Activated CD4-positive, alpha-beta T cell treated with anti-CD3 and anti-CD28 coated beads, Interleukin-2, amount 10 ng/mL, durations not matched to agents 7 days and 5 days (primary cell): ENCODE results near the gene CRABP1. TPM values are rescaled to one million over a fixed set of nuclear protein-coding genes. Genes with fewer than 3 reads are reported as not detected.

ENCODE experiments used
- CTCF ChIA-PET: fragments of 350-600 bp; sonication (Branson Sonifier 250); formaldehyde crosslinking; loops from one replicate; lab custom pipeline; 2021; ENCODE audit warnings: antibody characterized with exemption; lab: Charles Lee
- POLR2A ChIA-PET: fragments of 350-600 bp; sonication (Branson Sonifier 250); formaldehyde crosslinking; loops from one replicate; lab custom pipeline; 2021; ENCODE audit warnings: antibody characterized with exemption; lab: Charles Lee
- DNase-seq: peaks from one replicate; pipeline ENCODE4 v3.0.0-alpha.2; 2020
- H3K27ac Mint-ChIP-seq: one replicate; pipeline ENCODE4 v1.8.0; 2021; ENCODE audit warnings: mild to moderate bottlenecking, moderate library complexity, mixed read lengths
- H3K27me3 Mint-ChIP-seq: one replicate; pipeline ENCODE4 v1.8.0; 2021; ENCODE audit warnings: mixed read lengths
- H3K36me3 Mint-ChIP-seq: one replicate; pipeline ENCODE4 v1.8.0; 2021; ENCODE audit warnings: low read depth, mixed read lengths
- H3K4me1 Mint-ChIP-seq: one replicate; pipeline ENCODE4 v1.8.0; 2021; ENCODE audit warnings: mixed read lengths
- H3K4me3 Mint-ChIP-seq: one replicate; pipeline ENCODE4 v1.8.0; 2021; ENCODE audit warnings: mild to moderate bottlenecking, moderate library complexity, mixed read lengths
- H3K9me3 Mint-ChIP-seq: one replicate; pipeline ENCODE4 v1.8.0; 2021; ENCODE audit warnings: mixed read lengths
- total RNA-seq, 2 experiments: library from RNA; stranded (reverse); gene quantifications; one replicate each; pipeline ENCODE4 v1.2.3, GENCODE V29; 2021

CRABP1 gene
- total RNA-seq, 2 experiments from 2014 or later, result not detected

DNA sequence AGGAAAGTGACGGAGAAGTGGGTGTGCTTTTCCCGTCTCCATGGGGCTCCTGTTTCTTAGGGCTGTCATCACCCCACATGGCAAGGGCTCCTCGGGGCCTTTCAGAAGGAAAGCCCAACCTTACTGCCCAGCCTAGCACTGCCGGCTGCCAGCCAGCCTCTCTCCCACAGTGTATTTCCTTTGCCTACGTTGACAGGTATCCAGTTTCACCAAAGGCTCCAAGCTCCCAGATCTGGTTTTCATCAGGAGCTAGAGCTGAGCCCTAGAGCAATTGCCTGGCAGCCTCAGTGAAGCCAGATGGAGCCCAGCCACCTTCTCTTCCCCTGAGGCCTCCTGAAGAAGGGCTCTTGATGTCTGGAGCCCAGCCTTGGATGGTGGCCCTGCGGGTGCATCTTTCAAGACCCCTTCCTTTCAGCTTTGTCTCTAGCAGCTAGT, 20.2 kb downstream of the CRABP1 start:
- Mint-ChIP-seq H3K27ac (no peak overlapping the region), H3K4me1 (no peaks in the 10 kb centered on the region), H3K4me3 (no peak overlapping the region), H3K27me3 (peaks cover 11% of the 10 kb centered on the region), H3K36me3 (no peaks in the 10 kb centered on the region), H3K9me3 (no peaks in the 10 kb centered on the region)
- no peak for DNase-seq
- ChIA-PET POLR2A (no interaction called here), CTCF (no interaction called here)

- Mint-ChIP-seq H3K4me3 (no peak overlapping the region), H3K36me3 (no peaks in the 10 kb centered on the region), H3K4me1 (peaks cover 3% of the 10 kb centered on the region), H3K27me3 (peaks cover 11% of the 10 kb centered on the region), H3K27ac (no peak overlapping the region), H3K9me3 (no peaks in the 10 kb centered on the region)
- DNase-seq, result no peak
- ChIA-PET POLR2A (no interaction called here), CTCF (no interaction called here)
Observed at GRCh38 chr15:78360958-78361718, 21.0 kb downstream of the CRABP1 start.

GRCh38 chr15:78361771-78362506, 21.8 kb downstream of the CRABP1 start:
- CTCF ChIA-PET, result no interaction called here
- H3K27me3 Mint-ChIP-seq, result peaks cover 11% of the 10 kb centered on the region
- no peak for DNase-seq
- no peaks in the 10 kb centered on the region for H3K9me3 Mint-ChIP-seq
- POLR2A ChIA-PET, result no interaction called here
- no peak overlapping the region for H3K4me3 Mint-ChIP-seq
- H3K36me3 Mint-ChIP-seq, result no peaks in the 10 kb centered on the region
- H3K4me1 Mint-ChIP-seq, result peaks cover 5% of the 10 kb centered on the region
- no peak overlapping the region for H3K27ac Mint-ChIP-seq

GRCh38 chr15:78362716-78363380, 22.7 kb downstream of the CRABP1 start:
- Mint-ChIP-seq H3K27ac (no peak overlapping the region), H3K4me3 (no peak overlapping the region), H3K9me3 (no peaks in the 10 kb centered on the region), H3K36me3 (no peaks in the 10 kb centered on the region), H3K27me3 (peaks cover 10% of the 10 kb centered on the region), H3K4me1 (peaks cover 5% of the 10 kb centered on the region)
- DNase-seq, result no peak
- POLR2A ChIA-PET, result no interaction called here
- CTCF ChIA-PET, result no interaction called here

GRCh38 chr15:78363381-78363734, 23.2 kb downstream of the CRABP1 start:
- peaks cover 5% of the 10 kb centered on the region for H3K4me1 Mint-ChIP-seq
- H3K27ac Mint-ChIP-seq, result no peak overlapping the region
- no peaks in the 10 kb centered on the region for H3K36me3 Mint-ChIP-seq
- POLR2A ChIA-PET, result no interaction called here
- no peak for DNase-seq
- H3K27me3 Mint-ChIP-seq, result peaks cover 6% of the 10 kb centered on the region
- H3K4me3 Mint-ChIP-seq, result no peak overlapping the region
- no peaks in the 10 kb centered on the region for H3K9me3 Mint-ChIP-seq
- CTCF ChIA-PET, result no interaction called here

DNA sequence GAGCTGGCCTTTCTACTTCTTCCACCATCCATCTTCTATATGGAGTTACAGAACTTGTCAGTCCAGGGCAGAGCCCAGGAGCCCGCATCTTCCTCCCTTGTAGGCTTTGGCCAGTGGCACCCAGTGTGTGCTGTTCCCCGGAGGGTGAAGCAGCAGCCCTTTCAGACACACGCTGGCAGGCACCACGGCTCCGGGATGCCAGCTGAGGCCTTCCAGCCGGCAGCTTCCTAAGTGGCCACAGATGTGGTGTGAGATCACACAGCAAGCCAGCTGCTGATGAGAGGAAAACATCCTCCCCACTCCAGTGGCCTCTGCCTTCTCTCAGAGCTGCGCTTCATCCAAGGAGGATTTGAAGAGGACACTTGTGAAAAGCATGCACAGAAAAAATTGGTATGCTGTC, 24.1 kb downstream of the CRABP1 start:
- H3K27me3 Mint-ChIP-seq, result peaks cover 5% of the 10 kb centered on the region
- no peak overlapping the region for H3K4me3 Mint-ChIP-seq
- POLR2A ChIA-PET, result no interaction called here
- H3K36me3 Mint-ChIP-seq, result no peaks in the 10 kb centered on the region
- peaks cover 5% of the 10 kb centered on the region for H3K4me1 Mint-ChIP-seq
- no peak for DNase-seq
- CTCF ChIA-PET, result no interaction called here
- no peaks in the 10 kb centered on the region for H3K9me3 Mint-ChIP-seq
- H3K27ac Mint-ChIP-seq, result no peak overlapping the region

GRCh38 chr15:78365917-78366316, 25.8 kb downstream of the CRABP1 start:
- DNase-seq, result no peak
- POLR2A ChIA-PET, result interaction anchor here (0.5 kb wide), 1 partner anchor 186 kb away, joined by 4 read pairs; no protein-coding TSS in a partner anchor
- H3K9me3 Mint-ChIP-seq, result no peaks in the 10 kb centered on the region
- peaks cover 5% of the 10 kb centered on the region for H3K4me1 Mint-ChIP-seq
- peaks cover 3% of the 10 kb centered on the region for H3K27me3 Mint-ChIP-seq
- no peaks in the 10 kb centered on the region for H3K36me3 Mint-ChIP-seq
- H3K4me3 Mint-ChIP-seq, result no peak overlapping the region
- no peak overlapping the region for H3K27ac Mint-ChIP-seq
- CTCF ChIA-PET, result interaction anchor here (0.6 kb wide), 1 partner anchor 71 kb away, joined by 4 read pairs; no protein-coding TSS in a partner anchor

GRCh38 chr15:78366342-78366741, 26.2 kb downstream of the CRABP1 start:
- H3K4me3 Mint-ChIP-seq, result no peak overlapping the region
- CTCF ChIA-PET, result no interaction called here
- POLR2A ChIA-PET, result no interaction called here
- no peaks in the 10 kb centered on the region for H3K36me3 Mint-ChIP-seq
- no peaks in the 10 kb centered on the region for H3K9me3 Mint-ChIP-seq
- peaks cover 5% of the 10 kb centered on the region for H3K4me1 Mint-ChIP-seq
- peaks cover 3% of the 10 kb centered on the region for H3K27me3 Mint-ChIP-seq
- no peak for DNase-seq
- no peak overlapping the region for H3K27ac Mint-ChIP-seq

DNA sequence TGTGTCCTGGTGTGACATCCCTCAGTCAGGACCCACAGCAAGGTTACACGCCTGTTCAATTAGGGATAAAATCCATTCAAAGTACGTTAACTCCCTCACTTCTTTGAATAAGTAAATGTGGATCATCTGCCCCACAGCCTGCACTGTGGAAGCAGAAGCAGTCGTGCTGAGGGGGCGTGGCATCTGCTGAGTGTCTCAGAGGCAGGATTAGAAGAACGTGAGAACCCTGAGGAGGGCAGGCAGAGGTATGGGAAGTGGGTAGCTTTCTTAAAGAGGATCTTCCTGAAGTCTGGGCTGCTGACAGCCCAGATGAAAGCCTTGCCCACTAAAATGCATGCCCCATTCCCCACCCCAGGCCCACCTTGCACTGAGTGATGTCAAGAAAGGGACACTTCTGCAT, 28.5 kb downstream of the CRABP1 start:
- Mint-ChIP-seq H3K27me3 (peaks cover 3% of the 10 kb centered on the region), H3K4me3 (no peak overlapping the region), H3K4me1 (peaks cover 5% of the 10 kb centered on the region), H3K36me3 (no peaks in the 10 kb centered on the region), H3K27ac (no peak overlapping the region), H3K9me3 (no peaks in the 10 kb centered on the region)
- DNase-seq, result no peak
- ChIA-PET CTCF (no interaction called here), POLR2A (no interaction called here)

DNA sequence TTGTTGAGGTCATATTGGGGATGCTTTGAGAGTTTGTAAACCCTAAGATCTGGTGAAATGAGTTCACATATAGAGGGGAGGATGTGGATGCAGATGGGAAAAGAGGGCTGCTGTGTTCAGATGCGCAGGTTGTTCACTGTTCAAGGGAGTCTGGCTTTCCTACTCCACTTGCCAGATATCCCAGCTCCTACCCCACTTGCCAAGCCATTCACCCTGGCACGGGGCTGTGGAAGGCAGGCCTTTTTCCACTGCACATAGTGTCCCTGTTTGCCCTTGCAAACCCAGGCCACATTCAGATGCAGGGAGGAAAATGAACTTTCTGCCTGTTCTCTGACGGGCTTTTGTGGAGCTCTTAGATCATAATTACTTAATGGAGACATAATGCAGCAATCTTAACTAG, 29.0 kb downstream of the CRABP1 start:
- H3K36me3 Mint-ChIP-seq, result no peaks in the 10 kb centered on the region
- peaks cover 5% of the 10 kb centered on the region for H3K4me1 Mint-ChIP-seq
- no peak overlapping the region for H3K27ac Mint-ChIP-seq
- DNase-seq, result no peak
- CTCF ChIA-PET, result no interaction called here
- H3K9me3 Mint-ChIP-seq, result no peaks in the 10 kb centered on the region
- H3K4me3 Mint-ChIP-seq, result no peak overlapping the region
- POLR2A ChIA-PET, result no interaction called here
- H3K27me3 Mint-ChIP-seq, result peaks cover 3% of the 10 kb centered on the region

- H3K9me3 Mint-ChIP-seq, result no peaks in the 10 kb centered on the region
Observed at GRCh38 chr15:78370013-78370412, 29.9 kb downstream of the CRABP1 start.

DNA sequence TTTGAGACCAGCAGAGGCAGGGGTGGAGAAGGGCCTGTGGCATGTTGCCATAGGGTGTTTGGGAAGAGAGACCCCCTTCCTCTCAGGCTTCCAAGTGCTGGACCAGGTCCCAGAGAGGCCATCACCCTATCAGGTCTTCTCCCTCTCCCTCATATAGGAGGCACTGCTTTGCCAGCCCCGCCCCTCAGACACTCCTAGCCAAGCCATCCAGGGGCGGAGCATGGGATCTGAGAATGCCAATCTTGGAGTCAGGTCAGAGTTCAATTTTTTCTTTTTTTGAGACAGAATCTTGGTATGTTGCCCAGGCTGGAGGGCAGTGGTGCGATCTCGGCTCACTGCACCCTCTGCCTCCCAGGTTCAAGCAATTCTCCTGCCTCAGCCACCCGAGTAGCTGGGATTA, 32.7 kb downstream of the CRABP1 start:
- POLR2A ChIA-PET, result no interaction called here
- Mint-ChIP-seq H3K4me3 (no peak overlapping the region), H3K27me3 (peaks cover 8% of the 10 kb centered on the region), H3K4me1 (peaks cover 15% of the 10 kb centered on the region), H3K36me3 (peaks cover 2% of the 10 kb centered on the region), H3K27ac (no peak overlapping the region), H3K9me3 (no peaks in the 10 kb centered on the region)
- DNase-seq, result no peak
- CTCF ChIA-PET, result interaction anchor here (0.9 kb wide), 1 partner anchor 13 kb away, joined by 3 read pairs; no protein-coding TSS in a partner anchor

More at GRCh38 chr15:78370013-78370412, 29.9 kb downstream of the CRABP1 start:
- DNase-seq, result no peak
- Mint-ChIP-seq H3K4me1 (peaks cover 12% of the 10 kb centered on the region), H3K27ac (no peak overlapping the region), H3K27me3 (peaks cover 3% of the 10 kb centered on the region), H3K36me3 (no peaks in the 10 kb centered on the region), H3K4me3 (no peak overlapping the region)
- CTCF ChIA-PET, result interaction anchor here (1.1 kb wide), 1 partner anchor 16 kb away, joined by 3 read pairs; no protein-coding TSS in a partner anchor
- POLR2A ChIA-PET, result no interaction called here
